ENCODE measurements around the gene ADAMTS7.
"Not testable (repeated sequence)": the region's sequence is repeated elsewhere in the genome, so short reads cannot be mapped to it uniquely, and the experiment has no call there.

The ADAMTS7 gene

GRCh38 chr15:78726870-78727551 is 84.3 kb downstream of the ADAMTS7 start:
- peak; percentile 38 for DNase-seq (ENCODE audit: low spot score)

DNA sequence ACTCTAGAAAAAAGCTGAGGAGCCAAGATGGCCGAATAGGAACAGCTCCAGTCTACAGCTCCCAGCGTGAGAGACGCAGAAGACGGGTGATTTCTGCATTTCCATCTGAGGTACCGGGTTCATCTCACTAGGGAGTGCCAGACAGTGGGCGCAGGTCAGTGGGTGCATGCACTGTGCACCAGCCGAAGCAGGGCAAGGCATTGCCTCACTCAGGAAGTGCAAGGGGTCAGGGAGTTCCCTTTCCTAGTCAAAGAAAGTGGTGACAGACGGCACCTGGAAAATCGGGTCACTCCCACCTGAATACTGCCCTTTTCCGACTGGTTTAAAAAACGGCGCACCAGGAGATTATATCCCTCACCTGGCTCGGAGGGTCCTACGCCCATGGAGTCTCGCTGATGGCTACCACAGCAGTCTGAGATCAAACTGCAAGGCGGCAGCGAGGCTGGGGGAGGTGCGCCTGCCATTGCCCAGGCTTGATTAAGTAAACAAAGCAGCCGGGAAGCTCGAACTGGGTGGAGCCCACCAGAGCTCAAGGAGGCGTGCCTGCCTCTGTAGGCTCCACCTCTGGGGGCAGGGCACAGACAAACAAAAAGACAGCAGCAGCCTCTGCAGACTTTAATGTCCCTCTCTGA is 91.3 kb downstream of the ADAMTS7 start:
- DNase-seq (ENCODE audit: low spot score): not testable (repeated sequence)

- DNase-seq (ENCODE audit: low spot score): no peak
Measured at GRCh38 chr15:78718837-78719236, 92.4 kb downstream of the ADAMTS7 start.

DNA sequence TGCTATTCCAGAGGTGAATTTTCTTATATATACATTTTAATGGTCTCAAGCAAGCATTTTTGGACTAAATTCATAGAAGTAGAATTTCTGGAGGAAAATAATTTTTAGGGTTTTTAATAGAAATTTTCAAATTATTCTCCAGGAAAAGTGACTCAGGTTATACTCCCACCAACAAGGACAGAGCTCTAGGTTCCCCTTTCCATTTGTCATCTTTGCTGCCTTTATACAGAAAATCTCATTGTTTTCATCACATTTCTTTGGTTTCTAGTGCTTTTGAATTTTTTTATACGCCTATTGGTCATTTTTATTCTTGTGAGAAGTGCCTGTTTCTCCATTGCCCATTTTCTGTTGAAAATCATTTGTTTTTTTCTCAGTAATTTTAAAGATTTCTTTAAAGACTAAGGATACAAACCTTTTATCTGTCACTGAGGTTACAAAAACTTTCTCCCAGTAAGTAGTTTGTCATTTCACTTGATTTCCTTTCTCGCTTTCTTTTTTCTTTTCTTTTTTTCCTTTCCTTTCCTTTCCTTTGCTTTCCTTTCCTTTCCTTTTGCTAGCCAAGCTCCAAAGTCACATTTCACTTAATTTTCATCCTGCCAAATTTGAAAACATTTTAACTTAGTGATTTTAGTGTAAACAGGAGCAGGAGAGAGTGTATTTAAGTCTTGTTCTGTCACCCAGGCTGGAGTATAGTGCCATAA is 93.2 kb downstream of the ADAMTS7 start:
- no peak for DNase-seq (ENCODE audit: low spot score)

DNA sequence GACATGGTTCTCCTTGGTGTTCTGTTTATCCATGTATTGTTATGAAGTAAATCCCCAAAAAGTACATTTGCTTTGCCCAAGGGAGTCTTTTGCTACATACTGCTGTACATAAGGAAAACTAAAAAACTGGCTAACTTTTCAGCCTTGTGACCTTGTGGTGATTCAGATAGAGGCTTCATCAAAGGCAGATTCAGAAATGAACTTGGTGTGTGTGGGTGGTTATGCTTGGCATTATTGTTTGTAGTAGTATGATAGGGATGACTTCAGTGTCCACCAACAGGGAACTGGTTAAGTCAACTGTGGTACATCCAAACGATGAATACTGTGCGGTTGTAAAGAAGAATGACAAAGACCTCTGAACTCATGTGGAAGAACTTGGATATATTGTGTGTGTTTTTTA is 94.6 kb downstream of the ADAMTS7 start:
- no peak for DNase-seq (ENCODE audit: low spot score)

- no peak for DNase-seq (ENCODE audit: low spot score)
Measured at GRCh38 chr15:78715930-78716329, 95.3 kb downstream of the ADAMTS7 start.

GRCh38 chr15:78715434-78715833 is 95.8 kb downstream of the ADAMTS7 start:
- no peak for DNase-seq (ENCODE audit: low spot score)

GRCh38 chr15:78714890-78715289 is 96.4 kb downstream of the ADAMTS7 start:
- no peak for DNase-seq (ENCODE audit: low spot score)

- DNase-seq (ENCODE audit: low spot score): no peak
Measured at GRCh38 chr15:78712797-78713515, 98.3 kb downstream of the ADAMTS7 start.

- DNase-seq (ENCODE audit: low spot score): no peak
Measured at GRCh38 chr15:78711638-78712037, 99.6 kb downstream of the ADAMTS7 start.

DNA sequence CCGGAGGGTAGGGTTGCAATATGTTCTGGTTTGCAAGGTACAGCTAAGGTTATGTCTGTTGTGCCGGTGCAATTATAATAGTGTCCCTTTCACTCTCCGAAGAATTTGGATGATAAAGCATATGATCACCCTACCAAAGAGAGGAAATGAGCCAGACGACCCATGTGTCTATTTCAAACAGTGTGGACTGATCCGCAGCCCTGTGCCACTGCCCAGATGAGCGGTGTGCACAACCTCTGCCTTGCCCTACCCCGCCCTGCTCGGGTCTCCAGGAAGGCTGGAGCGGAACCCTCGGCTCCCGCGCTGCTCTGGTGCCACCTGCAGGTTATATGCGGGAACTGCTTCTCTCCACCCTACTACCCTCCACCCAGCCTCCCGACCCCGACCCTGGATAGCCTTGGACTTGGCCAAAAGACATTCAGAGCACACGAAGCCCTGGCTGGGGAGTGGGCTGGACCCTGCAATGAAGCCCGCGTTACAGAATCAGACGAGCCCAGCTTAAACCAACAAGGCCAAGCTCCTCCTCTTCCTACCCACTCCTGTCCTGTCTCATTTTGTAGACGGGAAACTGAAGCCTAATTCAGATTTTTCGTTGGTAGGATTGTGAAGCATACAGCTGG is 101.9 kb downstream of the ADAMTS7 start:
- DNase-seq (ENCODE audit: low spot score): peak; percentile 76
